ENCODE results near the gene FRMPD1.

DNA sequence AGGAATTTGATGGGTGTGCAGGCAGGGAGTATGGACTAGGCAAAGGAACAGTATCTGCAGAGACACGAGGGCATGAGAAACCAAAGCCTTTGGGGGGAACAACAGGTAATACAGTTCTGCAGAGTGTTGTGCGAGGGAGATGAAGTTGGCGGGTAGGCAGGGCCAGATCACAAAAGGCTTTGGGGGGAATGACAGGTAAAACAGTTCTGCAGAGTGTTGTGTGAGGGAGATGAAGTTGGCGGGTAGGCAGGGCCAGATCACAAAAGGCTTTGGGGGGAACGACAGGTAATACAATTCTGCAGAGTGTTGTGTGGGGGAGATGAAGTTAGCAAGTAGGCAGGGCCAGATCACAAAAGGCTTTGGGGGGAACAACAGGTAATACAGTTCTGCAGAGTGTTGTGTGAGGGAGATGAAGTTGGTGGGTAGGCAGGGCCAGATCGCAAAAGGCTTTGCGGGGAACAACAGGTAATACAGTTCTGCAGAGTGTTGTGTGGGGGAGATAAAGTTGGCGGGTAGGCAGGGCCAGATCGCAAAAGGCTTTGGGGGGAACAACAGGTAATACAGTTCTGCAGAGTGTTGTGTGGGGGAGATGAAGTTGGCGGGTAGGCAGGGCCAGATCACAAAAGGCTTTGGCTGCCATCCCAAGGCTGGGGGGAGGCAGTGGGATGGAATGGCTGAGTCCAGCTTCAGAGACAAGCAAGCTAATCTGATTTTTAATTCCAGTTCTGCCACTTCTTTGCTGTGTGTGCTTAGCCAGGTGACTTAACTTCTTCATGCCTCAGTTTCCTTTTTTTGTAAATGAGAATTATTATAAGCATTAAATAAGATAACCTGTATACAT is 33.0 kb downstream of the FRMPD1 start:
- TF ChIP-seq CTCF (conservative IDR thresholded peaks at IDR 0.05) (no peak), EZH2 (IDR thresholded peaks at IDR 0.05; ENCODE audit: low read depth) (no peak)
